ENCODE measurements around the gene NTN5. TPM values are rescaled to one million over a fixed set of nuclear protein-coding genes. Genes with fewer than 3 reads are reported as not detected.
"Not testable (repeated sequence)": the region's sequence is repeated elsewhere in the genome, so short reads cannot be mapped to it uniquely, and the experiment has no call there.

The NTN5 gene
- total RNA-seq, 2 experiments from 2014 or later = 1.8 to 2.3 TPM

- peak overlapping the region; percentile 34 for H3K27ac Mint-ChIP-seq
- peaks cover 26% of the 10 kb centered on the region for H3K4me1 Mint-ChIP-seq
- ATAC-seq (ENCODE audit: low read depth) (no peak), DNase-seq (no peak)
- POLR2A ChIA-PET = interaction anchor here (1.5 to 3.3 kb wide), 5 partner anchors 10 to 80 kb away, joined by 3 to 37 read pairs (median 10); partner anchors contain the start of genes CA11, RPL18 and SPHK2
- H3K9me3 Mint-ChIP-seq = peaks cover 1% of the 10 kb centered on the region
- H3K27me3 Mint-ChIP-seq = no peaks in the 10 kb centered on the region
- H3K36me3 Mint-ChIP-seq = peaks cover 5% of the 10 kb centered on the region
- H3K4me3 Mint-ChIP-seq = peak overlapping the region; percentile 83
Observed at GRCh38 chr19:48633148-48634035, 39.4 kb downstream of the NTN5 start.

- Mint-ChIP-seq H3K4me3 (no peak overlapping the region), H3K4me1 (peaks cover 21% of the 10 kb centered on the region), H3K36me3 (peaks cover 4% of the 10 kb centered on the region), H3K27ac (peak overlapping the region; percentile 34), H3K9me3 (no peaks in the 10 kb centered on the region), H3K27me3 (no peaks in the 10 kb centered on the region)
- no peak for ATAC-seq (ENCODE audit: low read depth)
- POLR2A ChIA-PET = interaction anchor here (2.7 to 3.3 kb wide), 2 partner anchors 10 to 13 kb away, joined by 23 to 37 read pairs; partner anchors contain the start of genes RPL18 and SPHK2
- no peak for DNase-seq
Observed at GRCh38 chr19:48632692-48633147, 40.1 kb downstream of the NTN5 start.

GRCh38 chr19:48632286-48632685, 40.5 kb downstream of the NTN5 start:
- not testable (repeated sequence) for H3K9me3 Mint-ChIP-seq; H3K36me3 Mint-ChIP-seq; H3K4me3 Mint-ChIP-seq; ATAC-seq (ENCODE audit: low read depth); DNase-seq; H3K27me3 Mint-ChIP-seq
- peak overlapping the region; percentile 34 for H3K27ac Mint-ChIP-seq
- POLR2A ChIA-PET = interaction anchor here (2.7 to 3.3 kb wide), 2 partner anchors 9 to 12 kb away, joined by 23 to 37 read pairs; partner anchors contain the start of genes RPL18 and SPHK2
- H3K4me1 Mint-ChIP-seq = peaks cover 21% of the 10 kb centered on the region

GRCh38 chr19:48631225-48631624, 41.6 kb downstream of the NTN5 start:
- DNase-seq = no peak
- Mint-ChIP-seq H3K27me3 (no peaks in the 10 kb centered on the region), H3K27ac (no peak overlapping the region), H3K9me3 (no peaks in the 10 kb centered on the region), H3K4me3 (no peak overlapping the region), H3K4me1 (peaks cover 25% of the 10 kb centered on the region), H3K36me3 (peaks cover 4% of the 10 kb centered on the region)
- no peak for ATAC-seq (ENCODE audit: low read depth)
- POLR2A ChIA-PET = interaction anchor here (0.7 to 0.9 kb wide), 2 partner anchors 10 to 12 kb away, joined by 3 read pairs; partner anchors contain the start of genes RPL18 and SPHK2

GRCh38 chr19:48630296-48631063, 42.3 kb downstream of the NTN5 start:
- Mint-ChIP-seq H3K36me3 (peaks cover 2% of the 10 kb centered on the region), H3K27ac (no peak overlapping the region), H3K4me3 (no peak overlapping the region), H3K4me1 (peaks cover 26% of the 10 kb centered on the region), H3K9me3 (no peaks in the 10 kb centered on the region), H3K27me3 (no peaks in the 10 kb centered on the region)
- DNase-seq (no peak), ATAC-seq (ENCODE audit: low read depth) (no peak)
- POLR2A ChIA-PET = interaction anchor here (0.6 to 0.7 kb wide), 2 partner anchors 11 to 15 kb away, joined by 3 read pairs; partner anchors contain the start of genes CA11, RPL18 and SPHK2

GRCh38 chr19:48629599-48630295, 43.1 kb downstream of the NTN5 start:
- H3K9me3 Mint-ChIP-seq = no peaks in the 10 kb centered on the region
- DNase-seq (no peak), ATAC-seq (ENCODE audit: low read depth) (no peak)
- POLR2A ChIA-PET = interaction anchor here (0.9 kb wide), 1 partner anchor 11 kb away, joined by 4 read pairs; the partner anchor contains the start of genes RPL18 and SPHK2
- H3K36me3 Mint-ChIP-seq = peaks cover 2% of the 10 kb centered on the region
- peaks cover 25% of the 10 kb centered on the region for H3K4me1 Mint-ChIP-seq
- H3K27ac Mint-ChIP-seq = no peak overlapping the region
- no peak overlapping the region for H3K4me3 Mint-ChIP-seq
- H3K27me3 Mint-ChIP-seq = no peaks in the 10 kb centered on the region

GRCh38 chr19:48629297-48629598, 43.6 kb downstream of the NTN5 start:
- H3K4me1 Mint-ChIP-seq = peaks cover 26% of the 10 kb centered on the region
- no peak for DNase-seq
- H3K27ac Mint-ChIP-seq = no peak overlapping the region
- H3K4me3 Mint-ChIP-seq = no peak overlapping the region
- POLR2A ChIA-PET = interaction anchor here (0.9 to 1.0 kb wide), 2 partner anchors 10 to 12 kb away, joined by 3 to 4 read pairs; partner anchors contain the start of genes RPL18 and SPHK2
- H3K27me3 Mint-ChIP-seq = no peaks in the 10 kb centered on the region
- H3K36me3 Mint-ChIP-seq = peaks cover 2% of the 10 kb centered on the region
- H3K9me3 Mint-ChIP-seq = no peaks in the 10 kb centered on the region
- no peak for ATAC-seq (ENCODE audit: low read depth)

GRCh38 chr19:48628486-48629296, 44.1 kb downstream of the NTN5 start:
- H3K4me1 Mint-ChIP-seq = peaks cover 26% of the 10 kb centered on the region
- ATAC-seq (ENCODE audit: low read depth) (no peak), DNase-seq (no peak)
- POLR2A ChIA-PET = interaction anchor here (1.0 to 1.7 kb wide), 3 partner anchors 10 to 13 kb away, joined by 3 to 9 read pairs (median 3); partner anchors contain the start of genes RPL18 and SPHK2
- peaks cover 4% of the 10 kb centered on the region for H3K36me3 Mint-ChIP-seq
- H3K4me3 Mint-ChIP-seq = no peak overlapping the region
- H3K9me3 Mint-ChIP-seq = no peaks in the 10 kb centered on the region
- H3K27ac Mint-ChIP-seq = peak overlapping the region; percentile 73
- H3K27me3 Mint-ChIP-seq = no peaks in the 10 kb centered on the region

- Mint-ChIP-seq H3K4me1 (peaks cover 31% of the 10 kb centered on the region), H3K9me3 (no peaks in the 10 kb centered on the region), H3K4me3 (no peak overlapping the region), H3K27me3 (no peaks in the 10 kb centered on the region), H3K36me3 (peaks cover 8% of the 10 kb centered on the region), H3K27ac (no peak overlapping the region)
- DNase-seq (no peak), ATAC-seq (ENCODE audit: low read depth) (no peak)
- POLR2A ChIA-PET = interaction anchor here (1.0 to 1.7 kb wide), 3 partner anchors 9 to 11 kb away, joined by 3 to 9 read pairs (median 4); partner anchors contain the start of genes RPL18 and SPHK2
Observed at GRCh38 chr19:48627865-48628314, 44.9 kb downstream of the NTN5 start.

GRCh38 chr19:48627201-48627864, 45.5 kb downstream of the NTN5 start:
- Mint-ChIP-seq H3K9me3 (no peaks in the 10 kb centered on the region), H3K4me1 (peaks cover 33% of the 10 kb centered on the region), H3K27me3 (no peaks in the 10 kb centered on the region), H3K36me3 (peaks cover 9% of the 10 kb centered on the region), H3K4me3 (no peak overlapping the region), H3K27ac (peak overlapping the region; percentile 43)
- ATAC-seq (ENCODE audit: low read depth) (no peak), DNase-seq (no peak)
- POLR2A ChIA-PET = interaction anchor here (0.7 to 1.7 kb wide), 4 partner anchors 8 to 14 kb away, joined by 3 to 9 read pairs (median 6); partner anchors contain the start of genes RPL18 and SPHK2

GRCh38 chr19:48625891-48626327, 46.9 kb downstream of the NTN5 start:
- POLR2A ChIA-PET = no interaction called here
- no peak for DNase-seq
- Mint-ChIP-seq H3K4me3 (no peak overlapping the region), H3K36me3 (peaks cover 11% of the 10 kb centered on the region), H3K4me1 (peaks cover 35% of the 10 kb centered on the region), H3K27ac (no peak overlapping the region), H3K27me3 (no peaks in the 10 kb centered on the region), H3K9me3 (no peaks in the 10 kb centered on the region)
- ATAC-seq (ENCODE audit: low read depth) = no peak
